ENCODE measurements around the gene FRMD4A.

GRCh38 chr10:13730306-13730652, 600.4 kb downstream of the FRMD4A start:
- no peak for TF ChIP-seq CTCF (IDR thresholded peaks at IDR 0.05)
- TF ChIP-seq EP300 (IDR thresholded peaks at IDR 0.05): no peak
- TF ChIP-seq POLR2A (IDR thresholded peaks at IDR 0.05): no peak
- TF ChIP-seq POLR2AphosphoS5 (IDR thresholded peaks at IDR 0.05): no peak
